WTC11 (cell line): Measurements from ENCODE around the gene UBE2G1. TPM values are rescaled to one million over a fixed set of nuclear protein-coding genes. Genes with fewer than 3 reads are reported as not detected.

Source experiments
- ATAC-seq: fragments of 200-7000 bp; cut with Tn5 transposase; 2 replicates; pipeline ENCODE4 v1.10.0; 2021; ENCODE audit warnings: mild to moderate bottlenecking, moderate library complexity
- CTCF ChIA-PET: fragments of 300-600 bp; sonication (Branson Sonifier 250); formaldehyde crosslinking; loops from one replicate; lab custom pipeline; 2021; ENCODE audit warnings: antibody characterized with exemption; lab: Charles Lee
- POLR2A ChIA-PET: fragments of 350-600 bp; sonication (Branson Sonifier 250); formaldehyde crosslinking; loops from one replicate; lab custom pipeline; 2021; ENCODE audit warnings: antibody characterized with exemption; lab: Charles Lee
- DNase-seq: peaks from one replicate; pipeline ENCODE4 v3.0.0; 2021; ENCODE audit warnings: low spot score
- H3K27ac Mint-ChIP-seq: 2 replicates; pipeline ENCODE4 v1.8.0; 2021; ENCODE audit warnings: mixed read lengths
- H3K27me3 Mint-ChIP-seq: 2 replicates; pipeline ENCODE4 v1.8.0; 2021; ENCODE audit warnings: low read depth, mild to moderate bottlenecking, moderate library complexity, mixed read lengths
- H3K36me3 Mint-ChIP-seq: 2 replicates; pipeline ENCODE4 v1.8.0; 2021; ENCODE audit warnings: mixed read lengths
- H3K4me1 Mint-ChIP-seq: 2 replicates; pipeline ENCODE4 v1.8.0; 2022; ENCODE audit warnings: mixed read lengths
- H3K4me3 Mint-ChIP-seq: 2 replicates; pipeline ENCODE4 v1.8.0; 2021; ENCODE audit warnings: mild to moderate bottlenecking, moderate library complexity, mixed read lengths
- H3K9me3 Mint-ChIP-seq: 2 replicates; pipeline ENCODE4 v1.8.0; 2021; ENCODE audit warnings: mixed read lengths
- CBFB ChIP-seq: sonication (generic); formaldehyde crosslinking; IDR thresholded peaks from 2 replicates; pipeline ENCODE4 v1.8.1; 2022; ENCODE audit warnings: mild to moderate bottlenecking, low read depth, missing genetic modification reagents
- FOXP1 ChIP-seq: sonication (generic); formaldehyde crosslinking; IDR thresholded peaks from 2 replicates; pipeline ENCODE4 v1.8.0; 2022; ENCODE audit warnings: missing genetic modification reagents, mild to moderate bottlenecking, moderate library complexity, borderline replicate concordance
- IRF1 ChIP-seq: sonication (generic); formaldehyde crosslinking; IDR thresholded peaks from 2 replicates; pipeline ENCODE4 v1.8.0; 2023; ENCODE audit warnings: missing genetic modification reagents
- IRF2 ChIP-seq: sonication (generic); formaldehyde crosslinking; IDR thresholded peaks from 2 replicates; pipeline ENCODE4 v1.8.0; 2022; ENCODE audit warnings: low read depth, missing genetic modification reagents, borderline replicate concordance
- JAZF1 ChIP-seq: fragments of 250-450 bp; sonication (Bioruptor Pico); IDR thresholded peaks from 2 replicates; pipeline ENCODE4 v1.9.0; 2021; ENCODE audit warnings: moderate library complexity, mild to moderate bottlenecking, inconsistent platforms
- KAT7 ChIP-seq: sonication (generic); formaldehyde crosslinking; IDR thresholded peaks from 2 replicates; pipeline ENCODE4 v1.8.1; 2023; ENCODE audit warnings: missing genetic modification reagents, mild to moderate bottlenecking, borderline replicate concordance
- NR3C1 ChIP-seq: sonication (generic); formaldehyde crosslinking; conservative IDR thresholded peaks from 2 replicates; pipeline ENCODE4 v1.8.1; 2023; ENCODE audit warnings: low read depth, mild to moderate bottlenecking, missing genetic modification reagents
- TEAD1 ChIP-seq: sonication (generic); formaldehyde crosslinking; IDR thresholded peaks from 2 replicates; pipeline ENCODE4 v1.8.0; 2022; ENCODE audit warnings: mild to moderate bottlenecking, missing genetic modification reagents
- ZBTB21 ChIP-seq: sonication (generic); formaldehyde crosslinking; IDR thresholded peaks from 2 replicates; pipeline ENCODE4 v1.8.1; 2023; ENCODE audit warnings: mild to moderate bottlenecking, missing genetic modification reagents, borderline replicate concordance
- ZNF317 ChIP-seq: sonication (generic); formaldehyde crosslinking; IDR thresholded peaks from 2 replicates; pipeline ENCODE4 v1.8.1; 2023; ENCODE audit warnings: low read depth, mild to moderate bottlenecking, moderate library complexity, missing genetic modification reagents, borderline replicate concordance
- ZNF416 ChIP-seq: fragments of 250-450 bp; sonication (Bioruptor Pico); IDR thresholded peaks from 2 replicates; pipeline ENCODE4 v1.9.0; 2021; ENCODE audit warnings: mild to moderate bottlenecking, inconsistent platforms
- ZNF423 ChIP-seq: fragments of 250-450 bp; sonication (Bioruptor Pico); IDR thresholded peaks from 2 replicates; pipeline ENCODE4 v2.1.2; 2022; ENCODE audit warnings: mild to moderate bottlenecking, moderate library complexity
- ZNF671 ChIP-seq: fragments of 250-450 bp; sonication (Bioruptor Pico); IDR thresholded peaks from 2 replicates; pipeline ENCODE4 v1.8.0; 2021; ENCODE audit warnings: mild to moderate bottlenecking
- total RNA-seq: library from RNA; stranded (reverse); gene quantifications from 3 replicates; pipeline ENCODE4 v1.2.3, GENCODE V29; 2021
- TF ChIP-seq, protein P1 (sequence below): sonication (generic); formaldehyde crosslinking; IDR thresholded peaks from 2 replicates; pipeline ENCODE4 v1.8.1; 2022; ENCODE audit warnings: low read depth, missing genetic modification reagents, borderline replicate concordance
- TF ChIP-seq, protein P2 (sequence below): sonication (generic); formaldehyde crosslinking; IDR thresholded peaks from 2 replicates; pipeline ENCODE4 v1.8.0; 2022; ENCODE audit warnings: mild to moderate bottlenecking, missing genetic modification reagents
- TF ChIP-seq, protein P3 (sequence below): sonication (generic); formaldehyde crosslinking; IDR thresholded peaks from 2 replicates; pipeline ENCODE4 v1.8.1; 2022; ENCODE audit warnings: missing genetic modification reagents, borderline replicate concordance
- TF ChIP-seq, protein P4 (sequence below): fragments of 250-450 bp; sonication (Bioruptor Pico); IDR thresholded peaks from 2 replicates; pipeline ENCODE4 v1.9.0; 2021; ENCODE audit warnings: mild to moderate bottlenecking

UBE2G1 gene
- total RNA-seq, 1 experiment from 2014 or later, result 177 TPM

- TF ChIP-seq, protein P1, sequence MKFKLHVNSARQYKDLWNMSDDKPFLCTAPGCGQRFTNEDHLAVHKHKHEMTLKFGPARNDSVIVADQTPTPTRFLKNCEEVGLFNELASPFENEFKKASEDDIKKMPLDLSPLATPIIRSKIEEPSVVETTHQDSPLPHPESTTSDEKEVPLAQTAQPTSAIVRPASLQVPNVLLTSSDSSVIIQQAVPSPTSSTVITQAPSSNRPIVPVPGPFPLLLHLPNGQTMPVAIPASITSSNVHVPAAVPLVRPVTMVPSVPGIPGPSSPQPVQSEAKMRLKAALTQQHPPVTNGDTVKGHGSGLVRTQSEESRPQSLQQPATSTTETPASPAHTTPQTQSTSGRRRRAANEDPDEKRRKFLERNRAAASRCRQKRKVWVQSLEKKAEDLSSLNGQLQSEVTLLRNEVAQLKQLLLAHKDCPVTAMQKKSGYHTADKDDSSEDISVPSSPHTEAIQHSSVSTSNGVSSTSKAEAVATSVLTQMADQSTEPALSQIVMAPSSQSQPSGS (CRISPR knock-in tag), result no peak
- TF ChIP-seq, protein P2, sequence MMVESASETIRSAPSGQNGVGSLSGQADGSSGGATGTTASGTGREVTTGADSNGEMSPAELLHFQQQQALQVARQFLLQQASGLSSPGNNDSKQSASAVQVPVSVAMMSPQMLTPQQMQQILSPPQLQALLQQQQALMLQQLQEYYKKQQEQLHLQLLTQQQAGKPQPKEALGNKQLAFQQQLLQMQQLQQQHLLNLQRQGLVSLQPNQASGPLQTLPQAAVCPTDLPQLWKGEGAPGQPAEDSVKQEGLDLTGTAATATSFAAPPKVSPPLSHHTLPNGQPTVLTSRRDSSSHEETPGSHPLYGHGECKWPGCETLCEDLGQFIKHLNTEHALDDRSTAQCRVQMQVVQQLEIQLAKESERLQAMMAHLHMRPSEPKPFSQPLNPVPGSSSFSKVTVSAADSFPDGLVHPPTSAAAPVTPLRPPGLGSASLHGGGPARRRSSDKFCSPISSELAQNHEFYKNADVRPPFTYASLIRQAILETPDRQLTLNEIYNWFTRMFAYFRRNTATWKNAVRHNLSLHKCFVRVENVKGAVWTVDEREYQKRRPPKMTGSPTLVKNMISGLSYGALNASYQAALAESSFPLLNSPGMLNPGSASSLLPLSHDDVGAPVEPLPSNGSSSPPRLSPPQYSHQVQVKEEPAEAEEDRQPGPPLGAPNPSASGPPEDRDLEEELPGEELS (CRISPR knock-in tag), result no peak
- TF ChIP-seq KAT7 (CRISPR knock-in tag), result no peak
These were observed 31.4 kb upstream of the UBE2G1 start (continued) for GRCh38 chr17:4397840-4398239.

GRCh38 chr17:4395111-4395478, 28.6 kb upstream of the UBE2G1 start:
- H3K4me3 Mint-ChIP-seq, result no peak overlapping the region
- CTCF ChIA-PET, result interaction anchor here (0.6 to 2.3 kb wide), 3 partner anchors 11 to 238 kb away, joined by 3 to 6 read pairs (median 4); no protein-coding TSS in a partner anchor

DNA sequence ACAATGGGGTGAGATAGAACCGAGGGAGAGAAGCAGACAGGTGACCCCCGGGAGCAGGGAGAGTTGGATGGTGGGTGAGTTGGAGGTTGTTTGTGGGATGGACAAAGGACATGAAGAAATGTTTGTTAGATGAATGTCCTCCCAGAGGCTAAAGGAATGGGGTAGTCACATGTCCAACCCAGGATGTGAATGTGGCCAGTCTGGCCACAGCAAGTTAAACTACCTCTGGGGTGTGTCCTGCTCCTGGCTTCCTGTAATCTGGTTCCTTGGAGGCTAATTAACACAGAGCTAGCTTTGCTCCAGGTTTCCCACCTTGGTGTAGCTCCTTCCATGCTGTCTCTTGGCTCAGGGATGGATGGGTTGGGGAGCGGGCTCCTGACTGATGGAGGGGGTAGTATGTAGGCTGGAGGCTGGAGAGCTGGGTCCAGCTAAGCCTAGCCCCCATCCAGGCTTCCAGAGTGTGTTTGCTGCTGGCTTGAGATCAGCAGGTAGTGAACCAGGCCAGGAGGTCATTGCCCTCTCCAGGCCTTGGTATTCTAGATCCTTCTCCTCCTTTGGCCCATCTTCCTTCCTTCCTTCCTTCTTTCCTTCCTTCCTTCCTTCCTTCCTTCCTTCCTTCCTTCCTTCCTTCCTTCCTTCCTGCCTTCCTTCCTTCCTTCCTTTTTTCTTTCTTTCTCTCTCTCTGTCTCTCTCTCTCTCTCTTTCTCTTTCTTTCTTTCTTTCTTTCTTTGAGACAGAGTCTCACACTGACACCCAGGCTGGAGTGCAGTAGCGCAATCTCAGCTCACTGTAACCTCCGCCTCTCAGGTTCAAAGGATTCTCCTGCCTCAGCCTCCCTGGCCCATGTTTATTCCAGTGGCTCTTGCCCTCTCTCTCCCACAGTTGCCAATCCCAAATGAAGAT, 28.0 kb upstream of the UBE2G1 start:
- H3K27me3 Mint-ChIP-seq, result no peaks in the 10 kb centered on the region
- H3K36me3 Mint-ChIP-seq, result no peaks in the 10 kb centered on the region
- no peak for DNase-seq
- CTCF ChIA-PET, result interaction anchor here (0.5 to 2.3 kb wide), 4 partner anchors 26 to 1639 kb away, joined by 4 to 6 read pairs (median 4); no protein-coding TSS in a partner anchor
- peak overlapping the region; percentile 100 for H3K27ac Mint-ChIP-seq
- H3K9me3 Mint-ChIP-seq, result no peaks in the 10 kb centered on the region
- ATAC-seq, result no peak
- TF ChIP-seq, protein P3, sequence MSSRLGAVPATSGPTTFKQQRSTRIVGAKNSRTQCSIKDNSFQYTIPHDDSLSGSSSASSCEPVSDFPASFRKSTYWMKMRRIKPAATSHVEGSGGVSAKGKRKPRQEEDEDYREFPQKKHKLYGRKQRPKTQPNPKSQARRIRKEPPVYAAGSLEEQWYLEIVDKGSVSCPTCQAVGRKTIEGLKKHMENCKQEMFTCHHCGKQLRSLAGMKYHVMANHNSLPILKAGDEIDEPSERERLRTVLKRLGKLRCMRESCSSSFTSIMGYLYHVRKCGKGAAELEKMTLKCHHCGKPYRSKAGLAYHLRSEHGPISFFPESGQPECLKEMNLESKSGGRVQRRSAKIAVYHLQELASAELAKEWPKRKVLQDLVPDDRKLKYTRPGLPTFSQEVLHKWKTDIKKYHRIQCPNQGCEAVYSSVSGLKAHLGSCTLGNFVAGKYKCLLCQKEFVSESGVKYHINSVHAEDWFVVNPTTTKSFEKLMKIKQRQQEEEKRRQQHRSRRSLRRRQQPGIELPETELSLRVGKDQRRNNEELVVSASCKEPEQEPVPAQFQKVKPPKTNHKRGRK, result peak; percentile 54; the same call in 1 of the 2 replicates
- TF ChIP-seq TEAD1 (CRISPR knock-in tag), result no peak
- POLR2A ChIA-PET, result no interaction called here
- peaks cover 45% of the 10 kb centered on the region for H3K4me1 Mint-ChIP-seq
- no peak overlapping the region for H3K4me3 Mint-ChIP-seq

More at GRCh38 chr17:4395111-4395478, 28.6 kb upstream of the UBE2G1 start:
- DNase-seq, result no peak
- H3K27me3 Mint-ChIP-seq, result no peaks in the 10 kb centered on the region
- POLR2A ChIA-PET, result no interaction called here
- H3K36me3 Mint-ChIP-seq, result no peaks in the 10 kb centered on the region
- no peak for ATAC-seq
- no peaks in the 10 kb centered on the region for H3K9me3 Mint-ChIP-seq
- TF ChIP-seq NR3C1 (CRISPR knock-in tag) (no peak), IRF2 (CRISPR knock-in tag) (no peak), ZBTB21 (CRISPR knock-in tag) (no peak), ZNF416 (no peak), IRF1 (CRISPR knock-in tag) (no peak), CBFB (CRISPR knock-in tag) (no peak), ZNF671 (CRISPR knock-in tag) (no peak), ZNF423 (CRISPR knock-in tag) (no peak), JAZF1 (CRISPR knock-in tag) (no peak), FOXP1 (CRISPR knock-in tag) (no peak), ZNF317 (CRISPR knock-in tag) (no peak)
- TF ChIP-seq, protein P4, sequence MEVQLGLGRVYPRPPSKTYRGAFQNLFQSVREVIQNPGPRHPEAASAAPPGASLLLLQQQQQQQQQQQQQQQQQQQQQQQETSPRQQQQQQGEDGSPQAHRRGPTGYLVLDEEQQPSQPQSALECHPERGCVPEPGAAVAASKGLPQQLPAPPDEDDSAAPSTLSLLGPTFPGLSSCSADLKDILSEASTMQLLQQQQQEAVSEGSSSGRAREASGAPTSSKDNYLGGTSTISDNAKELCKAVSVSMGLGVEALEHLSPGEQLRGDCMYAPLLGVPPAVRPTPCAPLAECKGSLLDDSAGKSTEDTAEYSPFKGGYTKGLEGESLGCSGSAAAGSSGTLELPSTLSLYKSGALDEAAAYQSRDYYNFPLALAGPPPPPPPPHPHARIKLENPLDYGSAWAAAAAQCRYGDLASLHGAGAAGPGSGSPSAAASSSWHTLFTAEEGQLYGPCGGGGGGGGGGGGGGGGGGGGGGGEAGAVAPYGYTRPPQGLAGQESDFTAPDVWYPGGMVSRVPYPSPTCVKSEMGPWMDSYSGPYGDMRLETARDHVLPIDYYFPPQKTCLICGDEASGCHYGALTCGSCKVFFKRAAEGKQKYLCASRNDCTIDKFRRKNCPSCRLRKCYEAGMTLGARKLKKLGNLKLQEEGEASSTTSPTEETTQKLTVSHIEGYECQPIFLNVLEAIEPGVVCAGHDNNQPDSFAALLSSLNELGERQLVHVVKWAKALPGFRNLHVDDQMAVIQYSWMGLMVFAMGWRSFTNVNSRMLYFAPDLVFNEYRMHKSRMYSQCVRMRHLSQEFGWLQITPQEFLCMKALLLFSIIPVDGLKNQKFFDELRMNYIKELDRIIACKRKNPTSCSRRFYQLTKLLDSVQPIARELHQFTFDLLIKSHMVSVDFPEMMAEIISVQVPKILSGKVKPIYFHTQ, result no peak
- H3K4me1 Mint-ChIP-seq, result peaks cover 45% of the 10 kb centered on the region
- peak overlapping the region; percentile 100 for H3K27ac Mint-ChIP-seq
